ENCODE data around the gene UBASH3A.

UBASH3A gene

DNA sequence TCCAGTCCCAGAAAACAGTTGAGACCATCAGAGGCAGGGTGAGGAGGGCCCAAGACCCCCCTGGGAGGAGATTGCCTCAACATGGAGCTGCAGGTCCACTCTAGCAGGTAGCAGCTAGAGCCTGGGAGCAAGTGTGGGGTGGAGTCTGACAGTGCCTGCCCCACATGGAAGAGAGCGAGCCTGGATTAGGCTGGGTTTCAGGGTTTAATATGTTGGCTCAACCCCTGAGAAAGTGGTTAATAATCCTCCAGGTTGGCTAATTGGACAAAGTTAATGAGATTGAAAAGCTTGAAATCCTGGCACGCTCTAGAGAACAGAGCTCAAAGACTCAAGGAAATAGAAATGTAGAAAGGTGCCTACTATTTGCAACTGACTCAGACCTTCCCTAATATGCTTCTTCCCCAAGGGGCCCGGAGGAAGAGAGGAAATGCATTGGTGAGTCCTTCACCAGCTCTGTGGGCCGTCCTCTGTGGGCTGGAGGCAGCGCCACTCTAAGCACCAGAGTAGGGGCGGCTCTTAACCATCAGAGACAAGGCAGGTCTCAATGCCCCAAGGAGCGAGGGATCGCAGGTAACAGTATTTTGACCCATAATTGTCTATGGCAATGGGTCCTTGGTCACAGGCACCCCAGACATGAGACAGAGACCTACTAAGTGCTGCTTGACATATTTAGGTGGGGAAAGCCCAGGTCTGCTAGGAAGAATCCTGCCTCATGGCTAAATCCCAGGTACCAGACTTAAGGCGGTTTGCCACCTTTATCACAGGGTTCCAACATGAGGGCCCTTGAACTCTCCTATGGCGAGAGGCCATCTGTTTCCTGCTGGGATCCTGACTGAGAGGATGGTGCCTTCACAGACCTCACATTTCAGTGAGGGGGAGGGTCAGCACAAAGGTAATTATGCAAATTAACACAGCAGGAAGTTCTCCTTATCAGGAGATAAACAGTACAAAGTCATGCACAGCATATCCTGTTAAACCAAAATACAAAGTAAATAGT, 58.5 kb downstream of the UBASH3A start:
- Histone ChIP-seq H2AFZ (ENCODE audit: insufficient read depth, low read length, poor library complexity) (no peak overlapping the region), H2BK5ac (ENCODE audit: low read depth, low read length, poor library complexity) (no peak overlapping the region), H3K14ac (ENCODE audit: low read length) (no peak overlapping the region), H4K91ac (ENCODE audit: low read depth, low read length) (no peak overlapping the region), H2BK120ac (ENCODE audit: insufficient read depth, low read length, poor library complexity) (no peak overlapping the region), H3K9me3 (ENCODE audit: insufficient read depth, low read depth, low read length) (no peaks in the 10 kb centered on the region), H3K18ac (ENCODE audit: low read length) (no peak overlapping the region), H3K27me3 (ENCODE audit: insufficient read depth, low read length) (no peaks in the 10 kb centered on the region), H3K4me2 (ENCODE audit: low read length) (no peak overlapping the region), H4K12ac (ENCODE audit: low read depth, low read length) (no peak overlapping the region), H2AK5ac (ENCODE audit: low read length) (no peak overlapping the region), H2BK12ac (ENCODE audit: low read length) (no peak overlapping the region), H3K79me2 (ENCODE audit: control insufficient read depth, insufficient read depth, low read length, poor library complexity) (no peaks in the 10 kb centered on the region), H3K36me3 (ENCODE audit: control insufficient read depth in 1 of 2, insufficient read depth in 2 of 2, low read length in 2 of 2) (no peaks in the 10 kb centered on the region), H3K4ac (ENCODE audit: low read depth, low read length) (no peak overlapping the region), H3K23ac (ENCODE audit: low read length) (no peak overlapping the region), H3K4me3 (ENCODE audit: low read depth, low read length) (no peak overlapping the region), H3K9ac (ENCODE audit: low read length) (no peak overlapping the region), H3K4me1 (ENCODE audit: control insufficient read depth in 1 of 2, insufficient read depth in 2 of 2, low read length in 2 of 2) (no peaks in the 10 kb centered on the region), H3K79me1 (ENCODE audit: low read length) (no peaks in the 10 kb centered on the region), H4K8ac (ENCODE audit: low read depth, low read length) (no peak overlapping the region), H3K27ac (ENCODE audit: low read depth, low read length) (no peak overlapping the region)
- no CpG with 5 or more reads among the region's 10 CpGs for WGBS (ENCODE audit: extremely low coverage, insufficient coverage, insufficient read length)
- no peak for DNase-seq

DNA sequence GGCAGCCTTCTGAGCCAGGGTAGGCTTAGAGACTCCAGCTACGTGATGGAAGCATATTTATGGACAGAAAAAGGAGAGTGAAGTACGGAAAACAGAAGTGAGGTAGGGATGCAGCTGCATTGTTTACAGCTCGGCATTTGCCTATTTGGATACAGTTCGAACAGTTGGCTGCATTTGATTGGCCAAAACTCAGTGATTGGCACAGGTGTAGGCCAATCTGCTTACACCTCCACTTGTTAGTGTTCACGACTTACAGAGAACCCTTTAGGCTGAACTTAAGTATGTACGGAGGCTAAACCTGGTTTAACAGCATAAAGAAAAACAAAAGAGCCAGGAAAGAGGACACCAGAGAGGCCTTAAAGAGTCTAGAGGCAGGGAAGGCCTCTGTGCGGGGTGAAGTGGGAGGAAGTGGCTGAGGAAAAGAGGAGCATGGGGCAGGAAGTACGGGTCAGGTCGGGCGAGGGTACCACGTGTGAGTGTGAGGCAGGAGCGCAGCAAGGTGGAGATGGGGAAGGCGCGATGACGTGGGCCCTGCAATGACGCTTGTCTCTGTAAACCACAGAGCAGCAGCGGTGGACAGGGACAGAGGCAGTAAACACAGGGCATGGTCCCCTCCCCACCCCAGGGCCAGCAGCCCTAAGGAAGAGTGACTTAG, 60.3 kb downstream of the UBASH3A start:
- H2AFZ ChIP-seq (ENCODE audit: insufficient read depth, low read length, poor library complexity) = no peak overlapping the region
- no CpG with 5 or more reads among the region's 17 CpGs for WGBS (ENCODE audit: extremely low coverage, insufficient coverage, insufficient read length)
- no peaks in the 10 kb centered on the region for H3K4me1 ChIP-seq (ENCODE audit: control insufficient read depth in 1 of 2, insufficient read depth in 2 of 2, low read length in 2 of 2)
- no peaks in the 10 kb centered on the region for H3K36me3 ChIP-seq (ENCODE audit: control insufficient read depth in 1 of 2, insufficient read depth in 2 of 2, low read length in 2 of 2)
- no peak overlapping the region for H3K18ac ChIP-seq (ENCODE audit: low read length)
- H3K9me3 ChIP-seq (ENCODE audit: insufficient read depth, low read depth, low read length) = no peaks in the 10 kb centered on the region
- no peak overlapping the region for H3K4me2 ChIP-seq (ENCODE audit: low read length)
- H3K9ac ChIP-seq (ENCODE audit: low read length) = no peak overlapping the region
- H4K12ac ChIP-seq (ENCODE audit: low read depth, low read length) = no peak overlapping the region
- H4K91ac ChIP-seq (ENCODE audit: low read depth, low read length) = no peak overlapping the region
- no peak overlapping the region for H2BK120ac ChIP-seq (ENCODE audit: insufficient read depth, low read length, poor library complexity)
- no peak overlapping the region for H3K27ac ChIP-seq (ENCODE audit: low read depth, low read length)
- no peak overlapping the region for H4K8ac ChIP-seq (ENCODE audit: low read depth, low read length)
- H3K14ac ChIP-seq (ENCODE audit: low read length) = no peak overlapping the region
- no peak overlapping the region for H2BK12ac ChIP-seq (ENCODE audit: low read length)
- no peak overlapping the region for H3K4ac ChIP-seq (ENCODE audit: low read depth, low read length)
- no peak overlapping the region for H2AK5ac ChIP-seq (ENCODE audit: low read length)
- no peaks in the 10 kb centered on the region for H3K27me3 ChIP-seq (ENCODE audit: insufficient read depth, low read length)
- H3K79me1 ChIP-seq (ENCODE audit: low read length) = no peaks in the 10 kb centered on the region
- H2BK5ac ChIP-seq (ENCODE audit: low read depth, low read length, poor library complexity) = no peak overlapping the region
- DNase-seq = peak; percentile 41 to 90
- H3K79me2 ChIP-seq (ENCODE audit: control insufficient read depth, insufficient read depth, low read length, poor library complexity) = no peaks in the 10 kb centered on the region
- no peak overlapping the region for H3K23ac ChIP-seq (ENCODE audit: low read length)
- no peak overlapping the region for H3K4me3 ChIP-seq (ENCODE audit: low read depth, low read length)

DNA sequence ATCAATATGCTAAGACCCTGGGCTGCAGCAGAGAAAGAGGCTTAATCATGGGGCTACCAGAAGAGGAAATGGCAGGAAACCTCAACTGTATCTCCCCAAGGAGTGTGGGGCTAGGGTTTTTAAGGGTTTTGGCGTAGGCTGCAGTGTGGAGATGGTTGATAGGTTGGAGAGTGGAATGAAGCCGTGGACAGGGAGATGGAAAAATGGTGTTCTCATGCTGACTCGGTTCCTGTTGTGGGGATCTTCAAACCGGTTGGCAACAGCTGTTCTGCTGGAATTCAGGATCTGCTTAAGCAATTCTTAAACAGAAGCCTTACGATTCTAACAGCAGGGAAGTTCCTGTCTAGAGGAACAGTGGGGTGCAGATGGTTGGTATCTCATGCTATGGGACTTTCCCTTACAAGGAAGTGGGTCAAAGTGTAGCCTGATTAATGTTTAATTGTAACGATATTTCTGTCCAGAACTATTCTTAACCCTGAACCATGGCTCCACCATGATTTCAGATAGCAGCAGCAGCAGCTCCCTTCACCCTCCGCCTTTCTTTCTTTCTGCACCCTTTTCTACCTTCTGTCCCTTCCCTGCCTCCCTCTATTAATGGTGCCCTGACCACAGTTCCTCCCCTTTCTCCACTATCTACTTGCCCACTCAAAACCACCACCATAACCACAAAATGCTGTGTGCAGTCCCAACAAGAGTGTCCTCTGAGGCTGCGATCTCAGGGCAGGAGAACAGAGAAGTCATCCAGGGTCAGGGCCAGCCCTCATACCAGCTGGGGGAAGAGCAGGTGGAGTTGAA, 61.5 kb downstream of the UBASH3A start:
- no peak overlapping the region for H2BK12ac ChIP-seq (ENCODE audit: low read length)
- H3K9ac ChIP-seq (ENCODE audit: low read length) = no peak overlapping the region
- no peaks in the 10 kb centered on the region for H3K27me3 ChIP-seq (ENCODE audit: insufficient read depth, low read length)
- no peak overlapping the region for H3K4me2 ChIP-seq (ENCODE audit: low read length)
- no peak overlapping the region for H3K18ac ChIP-seq (ENCODE audit: low read length)
- H2AK5ac ChIP-seq (ENCODE audit: low read length) = no peak overlapping the region
- H2AFZ ChIP-seq (ENCODE audit: insufficient read depth, low read length, poor library complexity) = no peak overlapping the region
- H3K4ac ChIP-seq (ENCODE audit: low read depth, low read length) = no peak overlapping the region
- 100% methylated on average over 2 of the region's 8 CpGs for WGBS (ENCODE audit: extremely low coverage, insufficient coverage, insufficient read length)
- no peak overlapping the region for H4K12ac ChIP-seq (ENCODE audit: low read depth, low read length)
- no peak overlapping the region for H3K14ac ChIP-seq (ENCODE audit: low read length)
- H3K79me1 ChIP-seq (ENCODE audit: low read length) = no peaks in the 10 kb centered on the region
- no peak overlapping the region for H3K4me3 ChIP-seq (ENCODE audit: low read depth, low read length)
- no peak overlapping the region for H2BK120ac ChIP-seq (ENCODE audit: insufficient read depth, low read length, poor library complexity)
- H3K23ac ChIP-seq (ENCODE audit: low read length) = no peak overlapping the region
- no peak overlapping the region for H2BK5ac ChIP-seq (ENCODE audit: low read depth, low read length, poor library complexity)
- H3K9me3 ChIP-seq (ENCODE audit: insufficient read depth, low read depth, low read length) = no peaks in the 10 kb centered on the region
- no peak overlapping the region for H4K91ac ChIP-seq (ENCODE audit: low read depth, low read length)
- no peaks in the 10 kb centered on the region for H3K79me2 ChIP-seq (ENCODE audit: control insufficient read depth, insufficient read depth, low read length, poor library complexity)
- no peaks in the 10 kb centered on the region for H3K4me1 ChIP-seq (ENCODE audit: control insufficient read depth in 1 of 2, insufficient read depth in 2 of 2, low read length in 2 of 2)
- no peak overlapping the region for H3K27ac ChIP-seq (ENCODE audit: low read depth, low read length)
- DNase-seq = peak in 1 of 2 donors; percentile 11
- no peak overlapping the region for H4K8ac ChIP-seq (ENCODE audit: low read depth, low read length)
- H3K36me3 ChIP-seq (ENCODE audit: control insufficient read depth in 1 of 2, insufficient read depth in 2 of 2, low read length in 2 of 2) = no peaks in the 10 kb centered on the region

DNA sequence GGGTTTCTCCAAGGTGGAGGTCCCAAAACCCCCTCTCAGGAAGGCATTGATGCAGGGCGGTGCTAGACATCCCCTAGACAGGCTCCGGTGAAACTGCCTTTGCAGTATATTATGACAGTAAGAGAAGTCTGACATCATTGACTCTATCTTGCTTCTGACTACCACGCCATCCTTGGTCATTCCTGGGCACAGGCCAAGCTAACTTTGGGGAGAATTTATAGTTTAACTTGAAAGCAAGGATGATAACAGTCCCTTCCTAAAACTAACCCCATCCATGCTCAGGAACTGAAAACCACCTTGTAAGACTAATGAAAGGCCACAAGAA, 62.1 kb downstream of the UBASH3A start:
- Histone ChIP-seq H2BK5ac (ENCODE audit: low read depth, low read length, poor library complexity) (no peak overlapping the region), H2BK12ac (ENCODE audit: low read length) (no peak overlapping the region), H3K4me2 (ENCODE audit: low read length) (no peak overlapping the region), H4K12ac (ENCODE audit: low read depth, low read length) (no peak overlapping the region), H3K79me2 (ENCODE audit: control insufficient read depth, insufficient read depth, low read length, poor library complexity) (no peaks in the 10 kb centered on the region), H3K36me3 (ENCODE audit: control insufficient read depth in 1 of 2, insufficient read depth in 2 of 2, low read length in 2 of 2) (no peaks in the 10 kb centered on the region), H3K4me3 (ENCODE audit: low read depth, low read length) (no peak overlapping the region), H3K4me1 (ENCODE audit: control insufficient read depth in 1 of 2, insufficient read depth in 2 of 2, low read length in 2 of 2) (no peaks in the 10 kb centered on the region), H2AK5ac (ENCODE audit: low read length) (no peak overlapping the region), H3K4ac (ENCODE audit: low read depth, low read length) (no peak overlapping the region), H3K27ac (ENCODE audit: low read depth, low read length) (no peak overlapping the region), H4K91ac (ENCODE audit: low read depth, low read length) (no peak overlapping the region), H3K18ac (ENCODE audit: low read length) (no peak overlapping the region), H4K8ac (ENCODE audit: low read depth, low read length) (no peak overlapping the region), H3K79me1 (ENCODE audit: low read length) (no peaks in the 10 kb centered on the region), H3K9me3 (ENCODE audit: insufficient read depth, low read depth, low read length) (no peaks in the 10 kb centered on the region), H3K27me3 (ENCODE audit: insufficient read depth, low read length) (no peaks in the 10 kb centered on the region), H3K23ac (ENCODE audit: low read length) (no peak overlapping the region), H3K14ac (ENCODE audit: low read length) (no peak overlapping the region), H2AFZ (ENCODE audit: insufficient read depth, low read length, poor library complexity) (no peak overlapping the region), H2BK120ac (ENCODE audit: insufficient read depth, low read length, poor library complexity) (no peak overlapping the region), H3K9ac (ENCODE audit: low read length) (no peak overlapping the region)
- no CpG with 5 or more reads among the region's 3 CpGs for WGBS (ENCODE audit: extremely low coverage, insufficient coverage, insufficient read length)
- DNase-seq = no peak
